Measurements from ENCODE around the gene KLHL36. TPM values are rescaled to one million over a fixed set of nuclear protein-coding genes. Genes with fewer than 3 reads are reported as not detected.

KLHL36 gene
- polyA plus RNA-seq, 1 of the 3 experiments (the other 2 are of a cell fraction): 39.8 TPM

GRCh38 chr16:84680843-84681629, 32.7 kb downstream of the KLHL36 start:
- Histone ChIP-seq H3K9me3 (no peaks in the 10 kb centered on the region), H3K36me3 (replicated peaks in 1 of 2; ENCODE audit: control insufficient read depth in 1 of 2, insufficient read depth in 2 of 2, low read length in 1 of 2) (no peaks in the 10 kb centered on the region), H3K4me2 (no peak overlapping the region), H3K27ac (ENCODE audit: low read depth in 2 of 2, low read length in 1 of 2) (no peak overlapping the region), H3K4me1 (ENCODE audit: control insufficient read depth in 1 of 2, insufficient read depth in 2 of 2, low read depth in 1 of 2, low read length in 1 of 2) (no peaks in the 10 kb centered on the region), H2AFZ (ENCODE audit: low read depth) (no peak overlapping the region), H3F3A (replicated peaks; ENCODE audit: insufficient read depth) (no peaks in the 10 kb centered on the region), H3K9ac (no peak overlapping the region), H3K27me3 (ENCODE audit: insufficient read depth) (no peaks in the 10 kb centered on the region), H3K9me2 (no peaks in the 10 kb centered on the region), H4K20me1 (ENCODE audit: insufficient read depth) (no peaks in the 10 kb centered on the region), H3K79me2 (ENCODE audit: insufficient read depth) (no peaks in the 10 kb centered on the region), H3K4me3 (ENCODE audit: low read depth in 2 of 2, low read length in 1 of 2) (no peak overlapping the region)
- no peak for TF ChIP-seq EZH2phosphoT487 (IDR thresholded peaks at IDR 0.05; ENCODE audit: borderline replicate concordance, low read depth)
- no peak for TF ChIP-seq MAX (IDR thresholded peaks at IDR 0.05; ENCODE audit: low read depth)
- no peak for TF ChIP-seq ZBTB33 (IDR thresholded peaks at IDR 0.05; ENCODE audit: borderline replicate concordance, low read depth)
- TF ChIP-seq MEF2A (IDR thresholded peaks at IDR 0.05; ENCODE audit: borderline replicate concordance, low read depth): no peak
- TF ChIP-seq FOXJ3 (CRISPR knock-in tag; IDR thresholded peaks at IDR 0.05): no peak
- TF ChIP-seq CHD2 (IDR thresholded peaks at IDR 0.05; ENCODE audit: low read length, partially characterized antibody): no peak
- TF ChIP-seq POLR2AphosphoS5 (IDR thresholded peaks at IDR 0.05; ENCODE audit: low read depth, low read length): no peak
- TF ChIP-seq SMC3 (IDR thresholded peaks at IDR 0.05; ENCODE audit: low read depth, low read length): no peak
- TF ChIP-seq RXRA (IDR thresholded peaks at IDR 0.05; ENCODE audit: borderline replicate concordance, low read depth): no peak
- TF ChIP-seq CTCF (IDR thresholded peaks at IDR 0.05): no peak
- no peak for TF ChIP-seq EP300 (IDR thresholded peaks at IDR 0.05; ENCODE audit: borderline replicate concordance in 1 of 2, low read depth in 1 of 2, low read length in 1 of 2)
- no peak for TF ChIP-seq REST (IDR thresholded peaks at IDR 0.05; ENCODE audit: low read depth, low read length)
- TF ChIP-seq TEAD4 (IDR thresholded peaks at IDR 0.05; ENCODE audit: borderline replicate concordance, insufficient read depth): no peak
- TF ChIP-seq MXI1 (IDR thresholded peaks at IDR 0.05; ENCODE audit: low read depth, low read length): no peak
- no peak for TF ChIP-seq RAD21 (IDR thresholded peaks at IDR 0.05; ENCODE audit: low read length)
- WGBS (ENCODE audit: low lambda C conversion rate): 76% methylated on average over 4 of the region's 4 CpGs
- CTCF ChIA-PET: interaction anchor here (1.0 to 2.2 kb wide), 4 partner anchors 9 to 289 kb away, joined by 3 to 11 read pairs (median 5); no protein-coding TSS in a partner anchor
- DNase-seq: no peak
- POLR2A ChIA-PET: interaction anchor here (1.0 kb wide), 1 partner anchor 12 kb away, joined by 4 read pairs; no protein-coding TSS in a partner anchor

Data from SK-N-SH (cell line).